Measurements from ENCODE around the gene CACNG4.

GRCh38 chr17:66968916-66969315, 4.4 kb downstream of the CACNG4 start:
- TF ChIP-seq EZH2phosphoT487 (IDR thresholded peaks at IDR 0.05; ENCODE audit: borderline replicate concordance, low read length), result no peak
- TF ChIP-seq EZH2 (IDR thresholded peaks at IDR 0.05; ENCODE audit: low read length, unreplicated experiment), result no peak
